Effector CD8-positive, alpha-beta T cell (primary cell): ENCODE data around the gene UTP11.

Experiments
- DNase-seq: peaks from one replicate; lab custom pipeline; 2025; lab: John Stamatoyannopoulos, UW

Gene UTP11

DNA sequence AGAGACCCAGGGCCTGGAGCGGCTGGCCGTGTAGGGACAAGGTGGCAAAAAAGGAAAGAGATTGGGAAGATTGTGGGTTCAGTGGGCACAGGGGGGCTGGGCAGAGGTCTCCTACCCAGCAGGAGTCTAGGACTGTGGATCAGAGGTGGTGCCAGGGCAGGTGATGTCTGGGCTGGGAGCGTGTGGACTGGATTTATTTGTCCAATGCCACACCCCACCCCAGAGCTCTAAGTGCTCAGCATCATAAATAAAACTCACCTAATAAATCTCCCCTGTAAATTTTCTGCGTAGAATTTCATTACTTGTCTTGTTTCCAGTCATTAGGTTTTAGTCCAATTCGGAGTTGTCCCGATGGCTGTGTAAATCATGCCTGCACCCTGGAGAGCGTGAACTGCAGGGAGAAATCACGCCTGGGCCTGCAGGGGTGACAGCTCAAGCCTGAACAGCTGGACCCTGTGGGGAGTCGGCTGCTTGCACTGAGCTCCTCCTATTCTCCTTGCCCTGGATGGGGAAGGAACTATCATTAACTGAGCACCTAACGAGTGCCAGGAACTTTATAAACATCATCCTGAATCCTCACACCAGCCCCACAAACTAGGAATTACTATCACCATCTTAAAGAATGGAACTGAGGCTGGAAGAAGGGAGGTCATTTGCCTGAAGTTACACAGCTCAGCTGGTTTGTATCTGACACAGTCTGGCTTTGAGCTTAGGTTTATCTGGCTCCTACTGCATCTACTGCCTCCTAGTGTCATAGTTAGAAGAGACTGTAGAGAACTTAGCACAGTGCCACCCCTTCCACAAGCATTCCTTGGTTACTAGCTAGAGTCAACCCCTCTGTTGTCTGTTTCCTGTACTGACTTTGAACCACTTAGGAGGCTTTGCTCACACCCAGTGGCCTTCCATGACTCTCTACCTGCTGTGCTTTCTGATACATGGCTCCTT, 59.0 kb downstream of the UTP11 start:
- DNase-seq = no peak

DNA sequence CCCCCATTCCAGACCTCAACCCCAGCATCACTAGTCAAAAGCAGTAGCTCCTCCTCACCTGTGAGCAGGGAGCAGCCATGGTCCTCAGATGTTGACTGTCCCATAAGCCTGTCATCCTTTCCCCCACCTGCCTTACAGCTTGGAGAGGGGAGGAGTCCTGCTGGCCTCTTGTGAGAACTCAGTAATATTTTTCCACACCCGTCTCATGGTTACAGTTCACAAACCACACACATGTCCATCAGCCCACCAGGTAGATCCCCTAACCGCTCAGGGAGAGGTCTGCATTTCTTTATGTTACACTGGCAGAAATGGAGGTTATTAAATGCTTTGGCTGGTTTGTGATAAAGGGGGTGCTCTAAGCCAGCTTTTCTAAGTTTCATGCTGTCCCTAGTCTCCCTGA, 60.3 kb downstream of the UTP11 start:
- DNase-seq = no peak

DNA sequence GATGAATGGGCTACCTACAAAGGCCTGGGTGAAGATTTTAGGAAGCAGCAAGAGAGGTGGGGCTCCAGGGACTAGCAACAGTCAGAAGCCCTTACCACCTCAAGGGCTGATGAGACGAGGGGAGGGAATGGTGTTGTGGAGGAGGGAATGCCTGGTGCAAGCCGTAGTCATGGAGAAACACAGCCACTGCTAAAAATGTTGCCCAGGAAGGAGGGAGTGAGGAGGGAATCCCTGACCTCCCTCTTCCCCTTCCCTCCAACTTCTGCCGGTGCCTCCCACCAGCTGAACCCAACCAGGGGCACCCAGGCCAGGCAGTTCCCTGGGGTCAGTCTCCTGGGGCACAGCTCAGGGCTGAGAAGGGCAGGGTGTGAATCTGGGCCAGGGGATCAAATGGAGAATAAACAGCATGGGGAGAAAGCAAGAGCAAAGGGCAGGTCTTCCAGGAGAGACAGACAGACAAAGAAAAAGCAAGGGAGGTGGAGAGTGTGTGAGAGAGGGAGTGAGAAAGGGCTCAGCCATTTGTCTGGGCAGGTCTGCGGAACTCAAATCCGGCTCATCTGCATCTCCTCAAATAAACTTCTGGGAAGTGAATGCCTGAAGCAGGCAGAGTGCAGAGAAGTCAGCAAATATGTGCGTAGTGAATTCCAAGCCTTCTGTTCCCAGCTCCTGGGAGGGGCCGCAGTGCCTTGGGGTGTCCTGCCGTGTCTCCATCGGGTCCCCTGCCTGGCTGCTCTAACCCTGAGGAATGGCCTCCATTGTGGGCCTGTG, 61.2 kb downstream of the UTP11 start:
- DNase-seq = no peak

DNA sequence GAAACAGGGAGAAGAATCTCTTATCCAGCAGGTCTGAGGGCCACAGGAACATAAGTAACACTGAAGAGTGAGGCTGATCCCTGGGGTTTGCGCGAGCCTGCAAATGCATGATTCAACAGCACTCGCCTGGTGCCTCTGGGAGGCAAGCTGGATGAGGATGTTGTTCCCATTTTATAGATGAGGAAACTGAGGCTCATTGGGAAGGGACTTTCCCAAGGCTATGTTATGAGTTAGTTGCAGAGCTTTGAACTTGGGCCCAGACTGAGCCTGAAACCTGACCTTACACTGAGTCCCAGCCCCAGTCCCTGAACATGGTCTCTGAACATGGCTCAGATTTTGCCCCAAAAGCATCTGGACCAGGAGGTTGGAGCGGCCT, 61.8 kb downstream of the UTP11 start:
- DNase-seq = no peak
